SK-N-SH (cell line): ENCODE data around the gene RDH14. TPM values are rescaled to one million over a fixed set of nuclear protein-coding genes. Genes with fewer than 3 reads are reported as not detected.

Experiments
- CTCF ChIA-PET: fragments of 300-600, 350-600 bp; formaldehyde crosslinking; extraction: SDS; loops from one replicate; lab custom pipeline; 2021; lab: Yijun Ruan, JAX
- POLR2A ChIA-PET: fragments of 350-600 bp; sonication (Branson Sonifier 250); formaldehyde crosslinking; extraction: SDS; loops from one replicate; lab custom pipeline; 2020; ENCODE audit warnings: antibody characterized with exemption, inconsistent platforms; lab: Yijun Ruan, JAX
- DNase-seq: peaks from one replicate; pipeline ENCODE4 v3.0.0; 2012
- H2AFZ ChIP-seq: fragments of 200-600 bp; sonication (generic); 2 replicates; pipeline ENCODE4 v1.8.1; 2016; ENCODE audit warnings: antibody characterized with exemption, mild to moderate bottlenecking, low read depth
- H3F3A ChIP-seq: fragments of 200-600 bp; sonication (generic); replicated peaks from 2 replicates; pipeline ENCODE3; 2016; ENCODE audit warnings: antibody characterized with exemption, mild to moderate bottlenecking; ENCODE audit not compliant: insufficient read depth
- H3K27ac ChIP-seq, 2 experiments: fragments of 200-500 bp in 1 of 2; fragments of 200-600 bp in 1 of 2; sonication (Bioruptor generic) in 1 of 2; sonication (generic), shearing (Covaris generic) in 1 of 2; 2 replicates each; pipeline versions ENCODE4 v1.5.1 to v1.6.1; 2014 to 2016; ENCODE audit warnings: low read depth in 2 of 2, inconsistent platforms in 1 of 2, low read length in 1 of 2, mild to moderate bottlenecking in 1 of 2, mixed read lengths in 1 of 2
- H3K27me3 ChIP-seq: fragments of 200-600 bp; sonication (generic), shearing (Covaris generic); 2 replicates; pipeline ENCODE4 v1.6.1; 2016; ENCODE audit warnings: mixed run types; ENCODE audit not compliant: insufficient read depth
- H3K36me3 ChIP-seq, 2 experiments: fragments of 200-500 bp in 1 of 2; fragments of 200-600 bp in 1 of 2; sonication (Bioruptor generic) in 1 of 2; sonication (generic) in 1 of 2; replicated peaks in 1 of 2; 2 replicates each; pipeline versions ENCODE3 to v1.5.1; 2014 to 2016; ENCODE audit warnings: low read length in 1 of 2, mild to moderate bottlenecking in 1 of 2; ENCODE audit not compliant: insufficient read depth in 2 of 2, control insufficient read depth in 1 of 2
- H3K4me1 ChIP-seq, 2 experiments: fragments of 200-500 bp in 1 of 2; fragments of 200-600 bp in 1 of 2; sonication (Bioruptor generic) in 1 of 2; sonication (generic), shearing (Covaris generic) in 1 of 2; 2 replicates each; pipeline versions ENCODE4 v1.5.1 to v1.6.1; 2014 to 2016; ENCODE audit warnings: low read depth in 1 of 2, low read length in 1 of 2, mixed run types in 1 of 2; ENCODE audit not compliant: insufficient read depth in 2 of 2, control insufficient read depth in 1 of 2
- H3K4me2 ChIP-seq: fragments of 200-600 bp; sonication (generic), shearing (Covaris generic); 2 replicates; pipeline ENCODE4 v1.6.1; 2017; ENCODE audit warnings: mixed run types
- H3K4me3 ChIP-seq, 2 experiments: fragments of 200-500 bp in 1 of 2; fragments of 200-600 bp in 1 of 2; sonication (Bioruptor generic) in 1 of 2; sonication (generic), shearing (Covaris generic) in 1 of 2; 2 replicates each; pipeline versions ENCODE4 v1.5.1 to v1.8.1; 2014 to 2016; ENCODE audit warnings: low read depth in 2 of 2, inconsistent platforms in 1 of 2, low read length in 1 of 2, mild to moderate bottlenecking in 1 of 2, mixed read lengths in 1 of 2, moderate library complexity in 1 of 2
- H3K79me2 ChIP-seq: fragments of 200-600 bp; sonication (generic); 2 replicates; pipeline ENCODE4 v1.8.1; 2017; ENCODE audit warnings: mild to moderate bottlenecking; ENCODE audit not compliant: insufficient read depth
- H3K9ac ChIP-seq: fragments of 200-600 bp; sonication (generic); 2 replicates; pipeline ENCODE4 v1.6.1; 2017; ENCODE audit warnings: mixed run types
- H3K9me2 ChIP-seq: fragments of 200-600 bp; sonication (generic); 2 replicates; pipeline ENCODE4 v1.6.1; 2017; ENCODE audit warnings: mixed run types
- H3K9me3 ChIP-seq: fragments of 200-600 bp; sonication (generic); 2 replicates; pipeline ENCODE4 v1.6.1; 2017; ENCODE audit warnings: mixed run types, mild to moderate bottlenecking, moderate library complexity
- H4K20me1 ChIP-seq: fragments of 200-600 bp; sonication (generic); 2 replicates; pipeline ENCODE4 v1.6.1; 2017; ENCODE audit warnings: mild to moderate bottlenecking, mixed run types; ENCODE audit not compliant: insufficient read depth
- EP300 ChIP-seq, 2 experiments: IDR thresholded peaks; 2 replicates each; pipeline versions ENCODE4 v1.4.0 to v1.6.1; 2012; ENCODE audit warnings: borderline replicate concordance in 1 of 2, low read depth in 1 of 2, low read length in 1 of 2
- FOSL2 ChIP-seq: IDR thresholded peaks from 2 replicates; pipeline ENCODE4 v1.4.0; 2012; ENCODE audit warnings: low read depth, mild to moderate bottlenecking, moderate library complexity, borderline replicate concordance
- FOXM1 ChIP-seq: IDR thresholded peaks from 2 replicates; pipeline ENCODE4 v1.4.0; 2012; ENCODE audit warnings: low read depth, mild to moderate bottlenecking
- JUND ChIP-seq: IDR thresholded peaks from 2 replicates; pipeline ENCODE4 v1.4.0; 2012
- MAX ChIP-seq: IDR thresholded peaks from 2 replicates; pipeline ENCODE4 v1.4.0; 2012; ENCODE audit warnings: low read depth
- NFIC ChIP-seq: IDR thresholded peaks from 2 replicates; pipeline ENCODE4 v1.4.0; 2012; ENCODE audit warnings: borderline replicate concordance
- POLR2AphosphoS5 ChIP-seq: IDR thresholded peaks from 2 replicates; pipeline ENCODE4 v1.6.1; 2012; ENCODE audit warnings: low read depth, low read length
- RAD21 ChIP-seq: IDR thresholded peaks from 2 replicates; pipeline ENCODE4 v1.6.1; 2012; ENCODE audit warnings: mild to moderate bottlenecking, low read length
- SIN3A ChIP-seq: IDR thresholded peaks from 2 replicates; pipeline ENCODE4 v1.6.1; 2012; ENCODE audit warnings: low read depth, mild to moderate bottlenecking, low read length, moderate library complexity, borderline replicate concordance
- TCF12 ChIP-seq: IDR thresholded peaks from 2 replicates; pipeline ENCODE4 v1.4.0; 2012
- YY1 ChIP-seq: IDR thresholded peaks from 2 replicates; pipeline ENCODE4 v1.4.0; 2012; ENCODE audit warnings: low read depth, mild to moderate bottlenecking
- WGBS: methylation state at CpG from one replicate; pipeline ENCODE4 v1.1.6; 2017; ENCODE audit warnings: low lambda C conversion rate; 5-methylcytosine and 5-hydroxymethylcytosine counted together
- polyA plus RNA-seq, 3 experiments: library from polyadenylated mRNA; depleted of rRNA; stranded (reverse); fragments of >200 nt; gene quantifications; 2 replicates each; pipeline ENCODE4 v1.2.3, GENCODE V29; 2012
- TF ChIP-seq, protein P1 (sequence below): IDR thresholded peaks from 2 replicates; pipeline ENCODE4; 2012

The RDH14 gene
- polyA plus RNA-seq, 1 of the 3 experiments (the other 2 are of a cell fraction): 20.2 TPM

DNA sequence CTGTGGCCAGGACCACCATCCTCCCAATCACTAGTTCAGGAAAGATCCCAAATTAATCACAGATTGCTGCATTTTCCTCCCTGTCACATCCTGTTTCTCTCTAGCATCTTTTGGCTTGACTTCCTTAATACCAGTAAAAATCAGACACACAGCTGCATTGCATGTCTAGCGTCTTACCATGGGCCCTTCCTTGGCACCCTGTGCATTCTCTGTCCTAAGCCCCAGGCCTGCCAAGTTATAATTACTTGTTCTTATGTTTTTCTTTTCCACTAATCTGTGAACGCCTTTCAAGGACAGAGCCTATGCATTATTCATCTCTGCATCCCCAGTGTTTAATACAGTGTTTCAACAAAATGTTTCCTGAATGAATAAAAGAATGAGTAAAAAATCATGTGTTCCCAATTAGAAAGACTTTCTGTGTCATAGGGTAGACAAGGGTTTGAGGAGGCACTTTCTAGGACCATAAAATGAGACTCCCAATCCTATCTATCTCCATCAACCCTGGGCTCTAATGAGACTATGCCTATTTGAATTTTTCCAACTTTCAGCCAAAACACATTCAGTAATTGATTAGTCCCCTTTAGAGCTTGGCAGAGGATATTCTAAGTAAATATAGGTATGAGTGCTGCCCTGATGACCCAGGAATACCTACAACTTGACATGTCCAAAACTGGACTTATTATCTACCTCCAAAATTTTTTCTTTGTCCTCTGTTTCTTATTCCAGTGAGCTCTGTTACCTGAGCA is 39.2 kb upstream of the RDH14 start:
- ChIA-PET CTCF (interaction anchor here (0.6 to 1.4 kb wide), 4 partner anchors 10 to 83 kb away, joined by 3 to 5 read pairs (median 4); no protein-coding TSS in a partner anchor), POLR2A (interaction anchor here (1.4 kb wide), 1 partner anchor 39 kb away, joined by 5 read pairs; the partner anchor contains the start of gene RDH14)
- Histone ChIP-seq H3K9ac (peak overlapping the region; percentile 13; the same call in 1 of the 2 replicates), H3K4me3 (no peak overlapping the region), H3K4me1 (peaks cover 23 to 27% of the 10 kb centered on the region in 2 experiments), H4K20me1 (no peaks in the 10 kb centered on the region), H3K9me3 (no peaks in the 10 kb centered on the region), H3K27me3 (no peaks in the 10 kb centered on the region), H3F3A (peaks cover 25% of the 10 kb centered on the region), H3K36me3 (peaks cover 0 to 3% of the 10 kb centered on the region in 2 experiments), H3K4me2 (peak overlapping the region; percentile 58), H3K27ac (peak overlapping the region; percentile 76 to 79), H3K9me2 (no peaks in the 10 kb centered on the region), H2AFZ (peak overlapping the region; percentile 37), H3K79me2 (no peaks in the 10 kb centered on the region)
- TF ChIP-seq POLR2AphosphoS5: 0 out of 2 replicates have a peak, but pooled peaks have one; percentile 30
- TF ChIP-seq, protein P1, sequence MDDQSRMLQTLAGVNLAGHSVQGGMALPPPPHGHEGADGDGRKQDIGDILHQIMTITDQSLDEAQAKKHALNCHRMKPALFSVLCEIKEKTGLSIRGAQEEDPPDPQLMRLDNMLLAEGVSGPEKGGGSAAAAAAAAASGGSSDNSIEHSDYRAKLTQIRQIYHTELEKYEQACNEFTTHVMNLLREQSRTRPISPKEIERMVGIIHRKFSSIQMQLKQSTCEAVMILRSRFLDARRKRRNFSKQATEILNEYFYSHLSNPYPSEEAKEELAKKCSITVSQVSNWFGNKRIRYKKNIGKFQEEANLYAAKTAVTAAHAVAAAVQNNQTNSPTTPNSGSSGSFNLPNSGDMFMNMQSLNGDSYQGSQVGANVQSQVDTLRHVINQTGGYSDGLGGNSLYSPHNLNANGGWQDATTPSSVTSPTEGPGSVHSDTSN: peak; percentile 55
- TF ChIP-seq JUND: peak; percentile 15; the same call in 1 of the 2 replicates
- no peak for TF ChIP-seq SIN3A
- peak in 1 of 2 experiments; percentile 22; a peak in 1 of 4 replicates for TF ChIP-seq EP300 (IDR thresholded peaks at IDR 0.05; ENCODE audit: borderline replicate concordance in 1 of 2, low read depth in 1 of 2, low read length in 1 of 2)
- TF ChIP-seq FOSL2: peak; percentile 34; the same call in 1 of the 2 replicates
- peak; percentile 58; the same call in 1 of the 2 replicates for TF ChIP-seq NFIC
- TF ChIP-seq TCF12: peak; percentile 81
- TF ChIP-seq YY1: no peak
- peak; percentile 21; the same call in 1 of the 2 replicates for TF ChIP-seq FOXM1
- no peak for DNase-seq
- WGBS: 10% methylated on average over 2 of the region's 2 CpGs

GRCh38 chr2:18598848-18599484 is 38.5 kb upstream of the RDH14 start:
- ChIA-PET POLR2A (interaction anchor here (1.4 kb wide), 1 partner anchor 39 kb away, joined by 5 read pairs; the partner anchor contains the start of gene RDH14), CTCF (interaction anchor here (0.6 to 1.4 kb wide), 4 partner anchors 10 to 82 kb away, joined by 3 to 5 read pairs (median 4); no protein-coding TSS in a partner anchor)
- Histone ChIP-seq H3K4me1 (peaks cover 20 to 22% of the 10 kb centered on the region in 2 experiments), H3K79me2 (no peaks in the 10 kb centered on the region), H4K20me1 (no peaks in the 10 kb centered on the region), H3K9me3 (no peaks in the 10 kb centered on the region), H3K4me2 (peak overlapping the region; percentile 58), H3K27ac (peak overlapping the region; percentile 76 to 79)
- DNase-seq: no peak
- TF ChIP-seq MAX: no peak
- TF ChIP-seq RAD21: no peak
- TF ChIP-seq EP300 (IDR thresholded peaks at IDR 0.05; ENCODE audit: borderline replicate concordance in 1 of 2, low read depth in 1 of 2, low read length in 1 of 2): no peak
- no peak for TF ChIP-seq TCF12
- TF ChIP-seq FOXM1: no peak
- TF ChIP-seq, all 33 proteins: peak for 0
- Histone ChIP-seq H3K9ac (peak overlapping the region; percentile 13; the same call in 1 of the 2 replicates), H3K4me3 (no peak overlapping the region; a peak in 1 of 4 replicates), H2AFZ (peak overlapping the region; percentile 37; the same call in 1 of the 2 replicates), H3K9me2 (no peaks in the 10 kb centered on the region), H3K27me3 (no peaks in the 10 kb centered on the region), H3K36me3 (peaks cover 0 to 3% of the 10 kb centered on the region in 2 experiments), H3F3A (peaks cover 25% of the 10 kb centered on the region)
- WGBS: 56% methylated on average over 6 of the region's 6 CpGs
